ENCODE measurements around the gene LRMDA.

The LRMDA gene

GRCh38 chr10:76031099-76031498 is 599.7 kb downstream of the LRMDA start:
- TF ChIP-seq CTCF (IDR thresholded peaks at IDR 0.05; ENCODE audit: control extremely low read depth, extremely low read depth, low read depth, missing control alignments), result no peak
- CTCF ChIA-PET, result no interaction called here
- POLR2A ChIA-PET, result no interaction called here
- DNase-seq (ENCODE audit: extremely low spot score), result no peak

GRCh38 chr10:76031769-76032699 is 600.6 kb downstream of the LRMDA start:
- TF ChIP-seq CTCF (IDR thresholded peaks at IDR 0.05; ENCODE audit: control extremely low read depth, extremely low read depth, low read depth, missing control alignments), result no peak
- ChIA-PET CTCF (no interaction called here), POLR2A (no interaction called here)
- DNase-seq (ENCODE audit: extremely low spot score), result no peak

- ChIA-PET CTCF (interaction anchor here (0.9 kb wide), 1 partner anchor 9 kb away, joined by 3 read pairs; no protein-coding TSS in a partner anchor), POLR2A (no interaction called here)
- TF ChIP-seq CTCF (IDR thresholded peaks at IDR 0.05; ENCODE audit: control extremely low read depth, extremely low read depth, low read depth, missing control alignments), result no peak
- no peak for DNase-seq (ENCODE audit: extremely low spot score)
Measured at GRCh38 chr10:76032700-76033039, 601.2 kb downstream of the LRMDA start.

- no peak for TF ChIP-seq CTCF (IDR thresholded peaks at IDR 0.05; ENCODE audit: control extremely low read depth, extremely low read depth, low read depth, missing control alignments)
- CTCF ChIA-PET, result interaction anchor here (0.9 to 1.3 kb wide), 2 partner anchors 8 to 10 kb away, joined by 3 read pairs; no protein-coding TSS in a partner anchor
- DNase-seq (ENCODE audit: extremely low spot score), result no peak
- POLR2A ChIA-PET, result no interaction called here
Measured at GRCh38 chr10:76033457-76034196, 602.2 kb downstream of the LRMDA start.

- ChIA-PET CTCF (interaction anchor here (0.9 to 1.3 kb wide), 2 partner anchors 9 to 11 kb away, joined by 3 to 4 read pairs; no protein-coding TSS in a partner anchor), POLR2A (no interaction called here)
- DNase-seq (ENCODE audit: extremely low spot score), result no peak
- no peak for TF ChIP-seq CTCF (IDR thresholded peaks at IDR 0.05; ENCODE audit: control extremely low read depth, extremely low read depth, low read depth, missing control alignments)
Measured at GRCh38 chr10:76034353-76035205, 603.2 kb downstream of the LRMDA start.

Measured in GM10248 (cell line).